ENCODE measurements around the gene MYO18A. TPM values are rescaled to one million over a fixed set of nuclear protein-coding genes. Genes with fewer than 3 reads are reported as not detected.

MYO18A gene
- total RNA-seq, 4 donors from 2014 or later = 104 to 359 (median 188) TPM

GRCh38 chr17:29127840-29128239, 52.4 kb downstream of the MYO18A start:
- Histone ChIP-seq H3K36me3 (peaks cover 0 to 14% (median 0%) of the 10 kb centered on the region in 3 donors), H3K4me1 (peaks cover 0 to 24% (median 0%) of the 10 kb centered on the region in 4 donors), H3K9me3 (no peaks in the 10 kb centered on the region), H3K27me3 (no peaks in the 10 kb centered on the region), H3K4me3 (no peak overlapping the region), H3K27ac (no peak overlapping the region)
- TF ChIP-seq POLR2A (IDR thresholded peaks at IDR 0.05) (no peak), CTCF (IDR thresholded peaks at IDR 0.05) (no peak)
- DNase-seq = peak in 1 of 3 donors; percentile 23

GRCh38 chr17:29126268-29126930, 53.8 kb downstream of the MYO18A start:
- Histone ChIP-seq H3K4me3 (no peak overlapping the region), H3K36me3 (peaks cover 0 to 22% (median 0%) of the 10 kb centered on the region in 3 donors), H3K9me3 (no peaks in the 10 kb centered on the region), H3K4me1 (peaks cover 0 to 24% (median 0%) of the 10 kb centered on the region in 4 donors), H3K27me3 (no peaks in the 10 kb centered on the region), H3K27ac (peak overlapping the region in 1 of 4 donors; percentile 9)
- peak in 1 of 3 donors; percentile 44 for DNase-seq
- TF ChIP-seq CTCF (IDR thresholded peaks at IDR 0.05) (no peak), POLR2A (IDR thresholded peaks at IDR 0.05) (no peak)

GRCh38 chr17:29125651-29126050, 54.5 kb downstream of the MYO18A start:
- no peak overlapping the region for H3K4me3 ChIP-seq
- H3K4me1 ChIP-seq = peaks cover 0 to 24% (median 0%) of the 10 kb centered on the region in 4 donors
- H3K36me3 ChIP-seq = peaks cover 0 to 30% (median 0%) of the 10 kb centered on the region in 3 donors
- peak in 1 of 3 donors; percentile 35 for DNase-seq
- H3K27me3 ChIP-seq = no peaks in the 10 kb centered on the region
- TF ChIP-seq CTCF (IDR thresholded peaks at IDR 0.05) (no peak), POLR2A (IDR thresholded peaks at IDR 0.05) (no peak)
- peak overlapping the region in 1 of 4 donors; percentile 25 for H3K27ac ChIP-seq
- no peaks in the 10 kb centered on the region for H3K9me3 ChIP-seq

GRCh38 chr17:29124925-29125273, 55.3 kb downstream of the MYO18A start:
- no peaks in the 10 kb centered on the region for H3K27me3 ChIP-seq
- peak in 2 of 3 donors; percentile 67 to 75 for DNase-seq
- H3K4me1 ChIP-seq = peaks cover 0 to 24% (median 0%) of the 10 kb centered on the region in 4 donors
- no peaks in the 10 kb centered on the region for H3K9me3 ChIP-seq
- H3K36me3 ChIP-seq = peaks cover 0 to 37% (median 0%) of the 10 kb centered on the region in 3 donors
- no peak overlapping the region for H3K4me3 ChIP-seq
- TF ChIP-seq POLR2A (IDR thresholded peaks at IDR 0.05) (no peak), CTCF (IDR thresholded peaks at IDR 0.05) (no peak)
- peak overlapping the region in 1 of 4 donors; percentile 25 for H3K27ac ChIP-seq

- Histone ChIP-seq H3K27me3 (no peaks in the 10 kb centered on the region), H3K27ac (peak overlapping the region in 1 of 4 donors; percentile 25), H3K4me1 (peaks cover 0 to 24% (median 0%) of the 10 kb centered on the region in 4 donors), H3K36me3 (peaks cover 0 to 43% (median 0%) of the 10 kb centered on the region in 3 donors), H3K9me3 (no peaks in the 10 kb centered on the region), H3K4me3 (no peak overlapping the region)
- peak in 1 of 3 donors; percentile 48 for DNase-seq
- peak in 5 of 6 experiments; percentile 52 to 73 (median 72) for TF ChIP-seq CTCF (IDR thresholded peaks at IDR 0.05)
- TF ChIP-seq POLR2A (IDR thresholded peaks at IDR 0.05) = no peak
Measured at GRCh38 chr17:29124135-29124924, 55.9 kb downstream of the MYO18A start.
